ENCODE data around the gene FAM151A.

DNA sequence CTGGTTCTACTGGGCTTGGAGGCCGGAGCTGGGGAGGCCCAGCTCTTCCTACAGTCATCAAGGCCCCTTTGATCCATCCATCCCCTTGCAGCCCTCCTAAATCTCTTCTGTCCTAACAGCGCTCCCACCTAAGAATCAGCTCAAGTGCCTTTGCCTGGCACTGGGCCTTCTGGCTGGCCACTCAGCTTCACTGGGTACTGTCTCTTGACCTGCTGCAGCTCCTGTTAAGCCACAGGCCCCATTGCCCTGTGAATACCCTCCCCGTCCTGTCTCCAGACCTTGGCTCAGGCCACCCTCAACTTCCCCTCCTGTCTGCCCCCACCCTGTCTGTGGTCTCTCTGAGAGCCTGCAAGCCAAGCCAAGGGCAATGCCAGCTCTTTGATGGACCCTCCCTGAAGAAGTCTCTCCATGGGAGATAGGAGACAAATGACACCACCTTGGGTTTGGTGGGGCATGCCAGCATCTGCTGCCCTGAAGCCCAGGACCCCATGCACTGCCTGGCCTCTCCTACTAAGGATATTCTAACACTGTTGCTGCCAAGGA, 27.3 kb downstream of the FAM151A start:
- TF ChIP-seq, protein P1, sequence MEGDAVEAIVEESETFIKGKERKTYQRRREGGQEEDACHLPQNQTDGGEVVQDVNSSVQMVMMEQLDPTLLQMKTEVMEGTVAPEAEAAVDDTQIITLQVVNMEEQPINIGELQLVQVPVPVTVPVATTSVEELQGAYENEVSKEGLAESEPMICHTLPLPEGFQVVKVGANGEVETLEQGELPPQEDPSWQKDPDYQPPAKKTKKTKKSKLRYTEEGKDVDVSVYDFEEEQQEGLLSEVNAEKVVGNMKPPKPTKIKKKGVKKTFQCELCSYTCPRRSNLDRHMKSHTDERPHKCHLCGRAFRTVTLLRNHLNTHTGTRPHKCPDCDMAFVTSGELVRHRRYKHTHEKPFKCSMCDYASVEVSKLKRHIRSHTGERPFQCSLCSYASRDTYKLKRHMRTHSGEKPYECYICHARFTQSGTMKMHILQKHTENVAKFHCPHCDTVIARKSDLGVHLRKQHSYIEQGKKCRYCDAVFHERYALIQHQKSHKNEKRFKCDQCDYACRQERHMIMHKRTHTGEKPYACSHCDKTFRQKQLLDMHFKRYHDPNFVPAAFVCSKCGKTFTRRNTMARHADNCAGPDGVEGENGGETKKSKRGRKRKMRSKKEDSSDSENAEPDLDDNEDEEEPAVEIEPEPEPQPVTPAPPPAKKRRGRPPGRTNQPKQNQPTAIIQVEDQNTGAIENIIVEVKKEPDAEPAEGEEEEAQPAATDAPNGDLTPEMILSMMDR (IDR thresholded peaks at IDR 0.05) = no peak
- no peak for TF ChIP-seq POLR2A (IDR thresholded peaks at IDR 0.05)

Data from adrenal gland (tissue), 5 donors.